Endodermal cell (in vitro differentiated cells): Measurements from ENCODE around the gene MICU1. TPM values are rescaled to one million over a fixed set of nuclear protein-coding genes. Genes with fewer than 3 reads are reported as not detected.

ENCODE experiments used
- DNase-seq: peaks from one replicate; pipeline ENCODE4 v3.0.0-alpha.2; 2017
- H3K27ac ChIP-seq: 2 replicates; pipeline ENCODE4 v1.5.1; 2013; ENCODE audit warnings: mild to moderate bottlenecking, low read depth, low read length, moderate library complexity
- H3K27me3 ChIP-seq: 2 replicates; pipeline ENCODE4 v1.6.1; 2013; ENCODE audit warnings: mild to moderate bottlenecking, low read length, moderate library complexity; ENCODE audit not compliant: insufficient read depth, control insufficient read depth, poor library complexity, severe bottlenecking
- H3K36me3 ChIP-seq: 2 replicates; pipeline ENCODE4 v1.7.0; 2013; ENCODE audit warnings: mild to moderate bottlenecking, low read length, moderate library complexity; ENCODE audit not compliant: control insufficient read depth, insufficient read depth
- H3K4me1 ChIP-seq: one replicate; pipeline ENCODE4 v1.7.0; 2013; ENCODE audit warnings: low read length; ENCODE audit not compliant: control insufficient read depth, insufficient read depth
- H3K4me3 ChIP-seq: 2 replicates; pipeline ENCODE4 v1.5.1; 2013; ENCODE audit warnings: mild to moderate bottlenecking, low read length, moderate library complexity
- H3K9ac ChIP-seq: 2 replicates; pipeline ENCODE4 v1.6.1; 2013; ENCODE audit warnings: mild to moderate bottlenecking, low read length, moderate library complexity; ENCODE audit not compliant: poor library complexity, severe bottlenecking; ENCODE audit errors: extremely low read depth
- H3K9me3 ChIP-seq: 2 replicates; pipeline ENCODE4 v1.6.1; 2013; ENCODE audit warnings: mild to moderate bottlenecking, low read length, moderate library complexity; ENCODE audit not compliant: control insufficient read depth
- H3K27ac Mint-ChIP-seq: 2 replicates; pipeline ENCODE4 v1.8.0; 2020; ENCODE audit warnings: mixed read lengths
- H3K27me3 Mint-ChIP-seq: 2 replicates; pipeline ENCODE4 v1.8.0; 2021; ENCODE audit warnings: mild to moderate bottlenecking, mixed read lengths; ENCODE audit not compliant: insufficient read depth
- H3K36me3 Mint-ChIP-seq: 2 replicates; pipeline ENCODE4 v1.8.0; 2020; ENCODE audit warnings: low read depth, mixed read lengths
- H3K4me1 Mint-ChIP-seq: 2 replicates; pipeline ENCODE4 v1.8.0; 2020; ENCODE audit warnings: mixed read lengths
- H3K4me3 Mint-ChIP-seq: 2 replicates; pipeline ENCODE4 v1.8.0; 2020; ENCODE audit warnings: mild to moderate bottlenecking, moderate library complexity, mixed read lengths
- H3K9me3 Mint-ChIP-seq: 2 replicates; pipeline ENCODE4 v1.8.0; 2020; ENCODE audit warnings: mild to moderate bottlenecking, mixed read lengths
- CTCF ChIP-seq: fragments of 200-600 bp; sonication (generic); conservative IDR thresholded peaks from 2 replicates; pipeline ENCODE4 v1.5.0; 2021; ENCODE audit warnings: antibody characterized with exemption, mild to moderate bottlenecking
- WGBS, 2 experiments: methylation state at CpG; one replicate each; pipeline versions ENCODE4 v1.1.5 to v1.1.7; 2013; ENCODE audit warnings: missing lambda C conversion rate in 2 of 2, mixed read lengths in 1 of 2; ENCODE audit not compliant: insufficient coverage in 1 of 2, insufficient read length in 1 of 2; 5-methylcytosine and 5-hydroxymethylcytosine counted together
- total RNA-seq, 2 donors: library from RNA; stranded (reverse); fragmentation: NEBNext Ultra II Directional in 1 of 2; extraction: Animal tissue kit (Norgen Biotek cat#: 25700) in 1 of 2; gene quantifications; 2 replicates in 1 of 2; 3 replicates in 1 of 2; pipeline ENCODE4 v1.2.1, GENCODE V29; 2021

MICU1 gene
- total RNA-seq, 2 donors from 2014 or later, result 41.9 to 54.9 TPM

- H3K4me1 ChIP-seq, result no peaks in the 10 kb centered on the region
- Mint-ChIP-seq H3K27ac (peak overlapping the region; percentile 44), H3K4me1 (no peaks in the 10 kb centered on the region), H3K9me3 (no peaks in the 10 kb centered on the region), H3K36me3 (no peaks in the 10 kb centered on the region), H3K27me3 (no peaks in the 10 kb centered on the region), H3K4me3 (no peak overlapping the region)
- no peak overlapping the region for H3K27ac ChIP-seq
- DNase-seq, result no peak
- TF ChIP-seq CTCF, result no peak
- no peaks in the 10 kb centered on the region for H3K27me3 ChIP-seq
- no peak overlapping the region for H3K9ac ChIP-seq
- H3K4me3 ChIP-seq, result no peak overlapping the region
- no peaks in the 10 kb centered on the region for H3K36me3 ChIP-seq
- no peaks in the 10 kb centered on the region for H3K9me3 ChIP-seq
- WGBS, 2 experiments, result 68 to 100% methylated on average over 3 to 4 of the region's 4 CpGs
Measured at GRCh38 chr10:72490951-72491350, 134.9 kb downstream of the MICU1 start.

GRCh38 chr10:72487521-72487920 is 138.4 kb downstream of the MICU1 start:
- no peaks in the 10 kb centered on the region for H3K27me3 Mint-ChIP-seq
- no peak overlapping the region for H3K4me3 Mint-ChIP-seq
- DNase-seq, result no peak

GRCh38 chr10:72487116-72487515 is 138.8 kb downstream of the MICU1 start:
- Mint-ChIP-seq H3K27me3 (no peaks in the 10 kb centered on the region), H3K4me1 (no peaks in the 10 kb centered on the region), H3K9me3 (no peaks in the 10 kb centered on the region), H3K4me3 (no peak overlapping the region), H3K27ac (no peak overlapping the region), H3K36me3 (no peaks in the 10 kb centered on the region)
- no peaks in the 10 kb centered on the region for H3K9me3 ChIP-seq
- H3K4me3 ChIP-seq, result no peak overlapping the region
- H3K27me3 ChIP-seq, result no peaks in the 10 kb centered on the region
- no peaks in the 10 kb centered on the region for H3K36me3 ChIP-seq
- H3K9ac ChIP-seq, result no peak overlapping the region
- no peaks in the 10 kb centered on the region for H3K4me1 ChIP-seq
- TF ChIP-seq CTCF, result no peak
- DNase-seq, result no peak
- H3K27ac ChIP-seq, result no peak overlapping the region
- WGBS, 2 experiments, result 97 to 98% methylated on average over 4 of the region's 4 CpGs

More at GRCh38 chr10:72487521-72487920, 138.4 kb downstream of the MICU1 start:
- no peaks in the 10 kb centered on the region for H3K4me1 ChIP-seq
- WGBS, 2 experiments, result 92 to 97% methylated on average over 1 to 3 of the region's 3 CpGs
- H3K9ac ChIP-seq, result no peak overlapping the region
- H3K27me3 ChIP-seq, result no peaks in the 10 kb centered on the region
- H3K36me3 ChIP-seq, result no peaks in the 10 kb centered on the region
- no peak overlapping the region for H3K4me3 ChIP-seq
- no peaks in the 10 kb centered on the region for H3K9me3 ChIP-seq
- no peak overlapping the region for H3K27ac ChIP-seq
- no peak for TF ChIP-seq CTCF
- no peak overlapping the region for H3K27ac Mint-ChIP-seq
- no peaks in the 10 kb centered on the region for H3K9me3 Mint-ChIP-seq
- H3K4me1 Mint-ChIP-seq, result no peaks in the 10 kb centered on the region
- H3K36me3 Mint-ChIP-seq, result no peaks in the 10 kb centered on the region
